Heart left ventricle (tissue), 16 donors: ENCODE measurements around the gene STARD4. TPM values are rescaled to one million over a fixed set of nuclear protein-coding genes. Genes with fewer than 3 reads are reported as not detected.

Source experiments
- ATAC-seq, 4 donors: fragments of 200-7000 bp; cut with Tn5 transposase; one replicate each; pipeline ENCODE4 v1.9.1; 2020 to 2022; ENCODE audit warnings: moderate library complexity in 4 of 4, mild to moderate bottlenecking in 3 of 4, moderate number of reproducible peaks in 1 of 4
- DNase-seq, 5 donors: peaks; one replicate each; pipeline ENCODE4 v3.0.0-alpha.2; 2020
- H3K27ac ChIP-seq, 12 donors: fragments of 200-600 bp; sonication (generic) in 4 of 12; one replicate each; pipeline versions ENCODE4 v1.5.0 to v1.8.0; 2016 to 2022; ENCODE audit warnings: mild to moderate bottlenecking in 2 of 12
- H3K27me3 ChIP-seq, 9 donors: fragments of 200-600 bp; sonication (generic) in 2 of 9; one replicate each; pipeline versions ENCODE4 v1.5.1 to v1.8.0; 2016 to 2022; ENCODE audit warnings: mild to moderate bottlenecking in 3 of 9
- H3K36me3 ChIP-seq, 9 donors: fragments of 200-600 bp; sonication (generic) in 2 of 9; one replicate each; pipeline versions ENCODE4 v1.5.0 to v1.8.0; 2018 to 2022; ENCODE audit warnings: mild to moderate bottlenecking in 2 of 9
- H3K4me1 ChIP-seq, 12 donors: fragments of 200-600 bp; sonication (generic) in 4 of 12; one replicate each; pipeline versions ENCODE4 v1.5.0 to v1.8.0; 2016 to 2022; ENCODE audit warnings: mild to moderate bottlenecking in 3 of 12
- H3K4me3 ChIP-seq, 12 donors: fragments of 200-600 bp; sonication (generic) in 4 of 12; one replicate each; pipeline versions ENCODE4 v1.5.0 to v1.8.0; 2017 to 2022; ENCODE audit warnings: mild to moderate bottlenecking in 9 of 12, moderate library complexity in 4 of 12
- H3K9me3 ChIP-seq, 12 donors: fragments of 200-600 bp; sonication (generic) in 4 of 12; one replicate each; pipeline versions ENCODE4 v1.5.0 to v1.8.0; 2016 to 2022; ENCODE audit warnings: mild to moderate bottlenecking in 1 of 12
- CTCF ChIP-seq, 12 donors: fragments of 200-600 bp; sonication (generic) in 4 of 12; IDR thresholded peaks; one replicate each; pipeline versions ENCODE4 v1.5.0 to v1.8.0; 2018 to 2022; ENCODE audit warnings: antibody characterized with exemption in 12 of 12, mild to moderate bottlenecking in 5 of 12
- POLR2A ChIP-seq, 2 donors: fragments of 450-650 bp; IDR thresholded peaks; one replicate each; pipeline ENCODE4 v1.6.1; 2017; ENCODE audit warnings: antibody characterized with exemption in 2 of 2, mild to moderate bottlenecking in 2 of 2, moderate library complexity in 2 of 2
- WGBS, 4 donors: extraction: QIAGEN DNeasy Blood & Tissue Kit in 2 of 4; methylation state at CpG; one replicate each; pipeline versions ENCODE4 v1.1.5 to v1.1.7; 2013 to 2018; 5-methylcytosine and 5-hydroxymethylcytosine counted together
- intact Hi-C, 10 donors: fragments of 100-400 bp; cut with DNase I; formaldehyde crosslinking; loops; one replicate each; pipeline versions ENCODE4 v1.11.1 to v1.14.2; 2022
- polyA plus RNA-seq, 2 donors: library from polyadenylated mRNA; stranded (reverse); fragments of 200-250 nt; gene quantifications; one replicate each; pipeline ENCODE4 v1.2.3, GENCODE V29; 2013
- total RNA-seq, 9 donors: library from RNA; depleted of rRNA in 2 of 9; stranded (reverse); fragments of >200 nt in 2 of 9; fragmentation: NEBNext Ultra II Directional in 3 of 9; extraction: Animal tissue kit (Norgen Biotek cat#: 25700) in 3 of 9; gene quantifications; one replicate each; pipeline versions ENCODE4 v1.1.0 to v1.2.4, GENCODE V29; 2016 to 2023
- donor health status: ischemic (EF 13 %, LVEDD 7.1; RV severe dilation, severe dysfunction).
- donor health status: healthy with polysubstance abuse.
- donor health status: DM: no; HTN: yes; CAD: no.
- donor health status: DM: no; HTN: no; CAD: no.
- donor health status: ischemic (EF 25% LVEDD 6.9; RV normal size, moderate dysfunction).
- donor health status: ischemic (EF 25% LVEDD 5.7; RV mildly dilated, moderate dysfunction).
- donor health status: healthy.
- donor health status: DM: yes; HTN: yes; CAD: no.
- donor health status: ischemic (EF 35%, LVEDD 5.7; RV mildly dilated, moderate dysfunction).
- donor health status: nonischemic (EF 11% LVEDD 7.7; RV severe dilation, severe dysfunction).
- donor health status: DM: yes; HTN: yes; CAD: no.
- donor health status: PGD.
- donor health status: ischemic (EF 29% LVEDD 5.4; RV normal size, mild dysfunction).
- donor health status: nonischemic (EF 23%, LVEDD 6.1; RV moderate dilation, normal function).

Gene STARD4
- total and polyA plus RNA-seq, 11 donors = 3.1 to 18.2 (median 9.4) TPM

GRCh38 chr5:111537141-111538024, 25.0 kb upstream of the STARD4 start:
- no peak overlapping the region for H3K27ac ChIP-seq
- H3K4me1 ChIP-seq = peaks cover 0 to 11% (median 0%) of the 10 kb centered on the region in 12 donors
- intact Hi-C loops = loop anchor here in 3 of 10 donors (5.0 to 10.0 kb wide), 3 partner anchors 147 to 605 kb away; no protein-coding TSS in a partner anchor
- ATAC-seq = no peak
- DNase-seq = no peak
- H3K4me3 ChIP-seq = no peak overlapping the region
- TF ChIP-seq POLR2A (IDR thresholded peaks at IDR 0.05) (no peak), CTCF (IDR thresholded peaks at IDR 0.05) (no peak)
- H3K27me3 ChIP-seq = no peaks in the 10 kb centered on the region
- 70 to 81% (median 72%) methylated on average over 1 of the region's 1 CpG for WGBS, 4 donors
- H3K9me3 ChIP-seq = peaks cover 0 to 6% (median 0%) of the 10 kb centered on the region in 12 donors
- no peaks in the 10 kb centered on the region for H3K36me3 ChIP-seq

GRCh38 chr5:111535879-111536549, 23.7 kb upstream of the STARD4 start:
- intact Hi-C loops = loop anchor here in 3 of 10 donors (5.0 to 10.0 kb wide), 3 partner anchors 149 to 606 kb away; no protein-coding TSS in a partner anchor
- H3K9me3 ChIP-seq = peaks cover 0 to 6% (median 0%) of the 10 kb centered on the region in 12 donors
- H3K27me3 ChIP-seq = no peaks in the 10 kb centered on the region
- WGBS, 4 donors = 69 to 94% (median 85%) methylated on average over 1 of the region's 1 CpG
- no peak for ATAC-seq
- no peak overlapping the region for H3K27ac ChIP-seq
- no peak overlapping the region for H3K4me3 ChIP-seq
- TF ChIP-seq POLR2A (IDR thresholded peaks at IDR 0.05) = no peak
- no peak for TF ChIP-seq CTCF (IDR thresholded peaks at IDR 0.05)
- no peaks in the 10 kb centered on the region for H3K36me3 ChIP-seq
- no peak for DNase-seq
- peaks cover 0 to 19% (median 0%) of the 10 kb centered on the region in 12 donors for H3K4me1 ChIP-seq

- intact Hi-C loops = loop anchor here in 7 of 10 donors (5.0 to 10.0 kb wide), 5 partner anchors 152 to 614 kb away; partner anchors contain the start of gene NREP (in 1 of the 7)
- no peak for DNase-seq
These were observed 20.7 kb upstream of the STARD4 start for GRCh38 chr5:111532886-111533582.

More at GRCh38 chr5:111532886-111533582, 20.7 kb upstream of the STARD4 start:
- H3K4me3 ChIP-seq = no peak overlapping the region
- no peaks in the 10 kb centered on the region for H3K36me3 ChIP-seq
- TF ChIP-seq POLR2A (IDR thresholded peaks at IDR 0.05) (no peak), CTCF (IDR thresholded peaks at IDR 0.05) (no peak)
- peaks cover 0 to 48% (median 0%) of the 10 kb centered on the region in 12 donors for H3K4me1 ChIP-seq
- WGBS, 4 donors = 44 to 52% (median 48%) methylated on average over 5 of the region's 5 CpGs
- ATAC-seq = no peak
- no peak overlapping the region for H3K27ac ChIP-seq
- peaks cover 0 to 6% (median 0%) of the 10 kb centered on the region in 12 donors for H3K9me3 ChIP-seq
- no peaks in the 10 kb centered on the region for H3K27me3 ChIP-seq
